HCT116 (cell line): ENCODE results near the gene DIO3. TPM values are rescaled to one million over a fixed set of nuclear protein-coding genes. Genes with fewer than 3 reads are reported as not detected.

Experiments used
- ATAC-seq: fragments of 200-7000 bp; cut with Tn5 transposase; 2 replicates; pipeline ENCODE4 v1.9.1; 2020; ENCODE audit warnings: mild to moderate bottlenecking, moderate library complexity
- BruUV-seq: library from RNA; stranded (reverse); fragments of 400-500 nt; replicated peaks from 2 replicates; lab custom pipeline; 2021; lab: Mats Ljungman, UMichigan
- CTCF ChIA-PET: fragments of 300-600 bp; sonication (Branson Sonifier 250); formaldehyde crosslinking; loops from one replicate; lab custom pipeline; 2021; ENCODE audit warnings: antibody characterized with exemption; lab: Charles Lee
- POLR2A ChIA-PET: fragments of 300-600, 350-600 bp; sonication (Branson Sonifier 250); formaldehyde crosslinking; loops from one replicate; lab custom pipeline; 2021; ENCODE audit warnings: antibody characterized with exemption; lab: Charles Lee
- RAD21 ChIA-PET, 2 experiments: fragments of 300-600 bp; sonication (Branson Sonifier 250); formaldehyde crosslinking; loops; one replicate each; lab custom pipeline; 2023; ENCODE audit warnings: low total read pairs in 2 of 2; ENCODE audit not compliant: uncharacterized antibody in 2 of 2, unreplicated experiment in 2 of 2, low non-redundant PET in 1 of 2; lab: Charles Lee
- DNase-seq: peaks from one replicate; pipeline ENCODE4 v3.0.0-alpha.2; 2010; ENCODE audit warnings: low read depth, low spot score
- H2AFZ ChIP-seq: fragments of 200-600 bp; shearing (Covaris generic), sonication (generic); 2 replicates; pipeline ENCODE4 v1.6.1; 2017; ENCODE audit warnings: low read depth, mixed run types, mixed read lengths, antibody characterized with exemption, low read length; ENCODE audit not compliant: poor library complexity, severe bottlenecking
- H3K27ac ChIP-seq: 2 replicates; pipeline ENCODE4 v1.5.1; 2012; ENCODE audit warnings: low read depth, low read length
- H3K27me3 ChIP-seq: fragments of 200-600 bp; sonication (generic); 2 replicates; pipeline ENCODE4 v1.6.1; 2016; ENCODE audit warnings: mixed run types, low read length, mixed read lengths; ENCODE audit not compliant: insufficient read depth
- H3K36me3 ChIP-seq, 2 experiments: fragments of 200-500 bp in 1 of 2; fragments of 200-600 bp in 1 of 2; sonication (Bioruptor generic) in 1 of 2; sonication (generic) in 1 of 2; 2 replicates each; pipeline versions ENCODE4 v1.5.1 to v1.6.1; 2014 to 2016; ENCODE audit warnings: low read length in 2 of 2, inconsistent platforms in 1 of 2, mixed read lengths in 1 of 2, mixed run types in 1 of 2; ENCODE audit not compliant: insufficient read depth in 2 of 2, control insufficient read depth in 1 of 2
- H3K4me1 ChIP-seq, 2 experiments: fragments of 200-600 bp in 1 of 2; sonication (generic) in 1 of 2; 2 replicates each; pipeline versions ENCODE4 v1.5.1 to v1.6.1; 2012 to 2017; ENCODE audit warnings: low read length in 2 of 2, inconsistent platforms in 1 of 2, mild to moderate bottlenecking in 1 of 2, mixed read lengths in 1 of 2, mixed run types in 1 of 2, moderate library complexity in 1 of 2; ENCODE audit not compliant: insufficient read depth in 2 of 2, control insufficient read depth in 1 of 2
- H3K4me2 ChIP-seq: fragments of 200-600 bp; sonication (generic); 2 replicates; pipeline ENCODE4 v1.6.1; 2017; ENCODE audit warnings: mixed run types, low read length, mixed read lengths
- H3K4me3 ChIP-seq, 2 experiments: fragments of 200-600 bp in 1 of 2; sonication (generic) in 1 of 2; replicated peaks in 1 of 2; 2 replicates each; pipeline ENCODE4 v1.5.1; 2011 to 2016; ENCODE audit warnings: low read length in 2 of 2, control low read depth in 1 of 2, low read depth in 1 of 2, mild to moderate bottlenecking in 1 of 2, mixed read lengths in 1 of 2, mixed run types in 1 of 2
- H3K79me2 ChIP-seq: fragments of 200-600 bp; sonication (generic); 2 replicates; pipeline ENCODE4 v1.6.1; 2017; ENCODE audit warnings: mild to moderate bottlenecking, mixed run types, low read length, moderate library complexity, mixed read lengths; ENCODE audit not compliant: insufficient read depth
- H3K9ac ChIP-seq: fragments of 200-600 bp; sonication (generic); 2 replicates; pipeline ENCODE4 v1.6.1; 2016; ENCODE audit warnings: low read length, mixed read lengths
- H3K9me2 ChIP-seq: fragments of 200-600 bp; sonication (generic), shearing (Covaris generic); 2 replicates; pipeline ENCODE4 v1.6.1; 2017; ENCODE audit warnings: mixed run types, mild to moderate bottlenecking, moderate library complexity; ENCODE audit not compliant: insufficient read depth
- H3K9me3 ChIP-seq, 2 experiments: fragments of 200-500 bp in 1 of 2; fragments of 200-600 bp in 1 of 2; sonication (Bioruptor generic) in 1 of 2; sonication (generic) in 1 of 2; 2 replicates each; pipeline ENCODE4 v1.6.1; 2014 to 2017; ENCODE audit warnings: low read length in 2 of 2, mixed read lengths in 2 of 2, inconsistent platforms in 1 of 2, low read depth in 1 of 2, mild to moderate bottlenecking in 1 of 2, mixed run types in 1 of 2, moderate library complexity in 1 of 2; ENCODE audit not compliant: control insufficient read depth in 1 of 2, insufficient read depth in 1 of 2
- H4K20me1 ChIP-seq: fragments of 200-600 bp; sonication (generic), shearing (Covaris generic); 2 replicates; pipeline ENCODE4 v1.6.1; 2017; ENCODE audit warnings: mixed run types, mild to moderate bottlenecking, moderate library complexity; ENCODE audit not compliant: insufficient read depth
- CBX3 ChIP-seq: IDR thresholded peaks from 2 replicates; pipeline ENCODE4 v1.6.1; 2012; ENCODE audit warnings: low read depth
- CEBPB ChIP-seq: IDR thresholded peaks from 2 replicates; pipeline ENCODE4 v1.6.1; 2012; ENCODE audit warnings: low read depth
- ELF1 ChIP-seq: IDR thresholded peaks from 2 replicates; pipeline ENCODE4 v1.6.1; 2012; ENCODE audit warnings: low read depth, borderline replicate concordance
- FOSL1 ChIP-seq: IDR thresholded peaks from 2 replicates; pipeline ENCODE4 v1.6.1; 2012; ENCODE audit warnings: low read depth
- JUND ChIP-seq: IDR thresholded peaks from 2 replicates; pipeline ENCODE4 v1.6.1; 2012
- POLR2AphosphoS5 ChIP-seq: IDR thresholded peaks from 2 replicates; pipeline ENCODE4 v1.6.1; 2011; ENCODE audit warnings: mild to moderate bottlenecking, low read depth, low read length, moderate library complexity
- SIN3A ChIP-seq: IDR thresholded peaks from 2 replicates; pipeline ENCODE4 v1.6.1; 2012; ENCODE audit warnings: low read depth
- SP1 ChIP-seq: IDR thresholded peaks from 2 replicates; pipeline ENCODE4 v1.6.1; 2012; ENCODE audit warnings: low read depth
- intact Hi-C: fragments of 100-400 bp; cut with micrococcal nuclease; formaldehyde crosslinking; loops from 2 replicates; pipeline ENCODE4 v1.10.0; 2022
- total RNA-seq: library from RNA; stranded (reverse); gene quantifications from one replicate; pipeline ENCODE4 v1.2.1, GENCODE V29; 2021; ENCODE audit not compliant: unreplicated experiment
- TF ChIP-seq, protein P1 (sequence below), 3 experiments: fragments of 200-600 bp in 1 of 3; sonication (generic) in 1 of 3; IDR thresholded peaks in 2 of 3; conservative IDR thresholded peaks in 1 of 3; 2 replicates each; pipeline ENCODE4 v1.5.1; 2012 to 2017; ENCODE audit warnings: low read depth in 2 of 3, low read length in 2 of 3, antibody characterized with exemption in 1 of 3, borderline replicate concordance in 1 of 3, control low read depth in 1 of 3, mild to moderate bottlenecking in 1 of 3, mixed read lengths in 1 of 3, mixed run types in 1 of 3, moderate library complexity in 1 of 3; ENCODE audit not compliant: insufficient read depth in 1 of 3
- TF ChIP-seq, protein P2 (sequence below): IDR thresholded peaks from 2 replicates; pipeline ENCODE4 v1.6.1; 2012; ENCODE audit warnings: low read depth
- TF ChIP-seq, protein P3 (sequence below): IDR thresholded peaks from 2 replicates; pipeline ENCODE4 v1.6.1; 2011; ENCODE audit warnings: mild to moderate bottlenecking, low read length, moderate library complexity; ENCODE audit not compliant: insufficient replicate concordance; ENCODE audit errors: extremely low read depth
- TF ChIP-seq, protein P4 (sequence below): IDR thresholded peaks from 2 replicates; pipeline ENCODE4 v1.6.1; 2012

Gene DIO3
- total RNA-seq, 1 experiment from 2014 or later = 0.34 TPM

DNA sequence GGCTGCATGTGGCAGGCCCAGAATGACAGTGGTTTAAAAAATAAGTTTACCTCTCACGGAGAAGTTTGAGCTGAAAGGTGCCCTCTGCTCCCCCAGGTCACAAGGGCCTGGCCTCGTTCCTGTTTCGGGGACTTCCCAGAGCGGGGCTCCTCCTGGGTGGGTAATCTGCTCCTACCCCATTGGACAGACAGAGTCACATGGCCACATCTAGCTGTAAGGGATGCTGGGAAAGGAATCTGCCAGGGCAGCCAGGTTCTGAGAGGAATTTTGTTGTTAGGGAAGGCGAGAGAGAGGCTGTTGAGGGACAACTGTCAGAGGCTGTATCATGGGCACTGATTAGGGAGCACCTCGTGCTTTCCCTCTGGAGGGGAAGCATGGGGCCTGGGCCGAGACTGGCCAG, 24.0 kb upstream of the DIO3 start:
- no peaks in the 10 kb centered on the region for H4K20me1 ChIP-seq
- no peak overlapping the region for H2AFZ ChIP-seq
- H3K4me2 ChIP-seq = no peak overlapping the region
- no peaks in the 10 kb centered on the region for H3K36me3 ChIP-seq
- ChIA-PET POLR2A (no interaction called here), CTCF (no interaction called here), RAD21 (no interaction called here)
- intact Hi-C loops = no loop called here
- no TSS peak for BruUV-seq
- no peak overlapping the region for H3K9ac ChIP-seq
- ATAC-seq (no peak), DNase-seq (no peak)
- TF ChIP-seq, protein P1, sequence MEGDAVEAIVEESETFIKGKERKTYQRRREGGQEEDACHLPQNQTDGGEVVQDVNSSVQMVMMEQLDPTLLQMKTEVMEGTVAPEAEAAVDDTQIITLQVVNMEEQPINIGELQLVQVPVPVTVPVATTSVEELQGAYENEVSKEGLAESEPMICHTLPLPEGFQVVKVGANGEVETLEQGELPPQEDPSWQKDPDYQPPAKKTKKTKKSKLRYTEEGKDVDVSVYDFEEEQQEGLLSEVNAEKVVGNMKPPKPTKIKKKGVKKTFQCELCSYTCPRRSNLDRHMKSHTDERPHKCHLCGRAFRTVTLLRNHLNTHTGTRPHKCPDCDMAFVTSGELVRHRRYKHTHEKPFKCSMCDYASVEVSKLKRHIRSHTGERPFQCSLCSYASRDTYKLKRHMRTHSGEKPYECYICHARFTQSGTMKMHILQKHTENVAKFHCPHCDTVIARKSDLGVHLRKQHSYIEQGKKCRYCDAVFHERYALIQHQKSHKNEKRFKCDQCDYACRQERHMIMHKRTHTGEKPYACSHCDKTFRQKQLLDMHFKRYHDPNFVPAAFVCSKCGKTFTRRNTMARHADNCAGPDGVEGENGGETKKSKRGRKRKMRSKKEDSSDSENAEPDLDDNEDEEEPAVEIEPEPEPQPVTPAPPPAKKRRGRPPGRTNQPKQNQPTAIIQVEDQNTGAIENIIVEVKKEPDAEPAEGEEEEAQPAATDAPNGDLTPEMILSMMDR (IDR thresholded peaks at IDR 0.05 in 2 of 3, conservative IDR thresholded peaks at IDR 0.05 in 1 of 3; ENCODE audit: borderline replicate concordance in 1 of 3, insufficient read depth in 1 of 3, low read depth in 2 of 3, low read length in 2 of 3) = no peak
- TF ChIP-seq JUND (no peak), POLR2AphosphoS5 (no peak), CBX3 (no peak), CEBPB (no peak), FOSL1 (no peak), ELF1 (no peak), SIN3A (no peak), SP1 (no peak)
- TF ChIP-seq, protein P2, sequence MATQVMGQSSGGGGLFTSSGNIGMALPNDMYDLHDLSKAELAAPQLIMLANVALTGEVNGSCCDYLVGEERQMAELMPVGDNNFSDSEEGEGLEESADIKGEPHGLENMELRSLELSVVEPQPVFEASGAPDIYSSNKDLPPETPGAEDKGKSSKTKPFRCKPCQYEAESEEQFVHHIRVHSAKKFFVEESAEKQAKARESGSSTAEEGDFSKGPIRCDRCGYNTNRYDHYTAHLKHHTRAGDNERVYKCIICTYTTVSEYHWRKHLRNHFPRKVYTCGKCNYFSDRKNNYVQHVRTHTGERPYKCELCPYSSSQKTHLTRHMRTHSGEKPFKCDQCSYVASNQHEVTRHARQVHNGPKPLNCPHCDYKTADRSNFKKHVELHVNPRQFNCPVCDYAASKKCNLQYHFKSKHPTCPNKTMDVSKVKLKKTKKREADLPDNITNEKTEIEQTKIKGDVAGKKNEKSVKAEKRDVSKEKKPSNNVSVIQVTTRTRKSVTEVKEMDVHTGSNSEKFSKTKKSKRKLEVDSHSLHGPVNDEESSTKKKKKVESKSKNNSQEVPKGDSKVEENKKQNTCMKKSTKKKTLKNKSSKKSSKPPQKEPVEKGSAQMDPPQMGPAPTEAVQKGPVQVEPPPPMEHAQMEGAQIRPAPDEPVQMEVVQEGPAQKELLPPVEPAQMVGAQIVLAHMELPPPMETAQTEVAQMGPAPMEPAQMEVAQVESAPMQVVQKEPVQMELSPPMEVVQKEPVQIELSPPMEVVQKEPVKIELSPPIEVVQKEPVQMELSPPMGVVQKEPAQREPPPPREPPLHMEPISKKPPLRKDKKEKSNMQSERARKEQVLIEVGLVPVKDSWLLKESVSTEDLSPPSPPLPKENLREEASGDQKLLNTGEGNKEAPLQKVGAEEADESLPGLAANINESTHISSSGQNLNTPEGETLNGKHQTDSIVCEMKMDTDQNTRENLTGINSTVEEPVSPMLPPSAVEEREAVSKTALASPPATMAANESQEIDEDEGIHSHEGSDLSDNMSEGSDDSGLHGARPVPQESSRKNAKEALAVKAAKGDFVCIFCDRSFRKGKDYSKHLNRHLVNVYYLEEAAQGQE = no peak
- TF ChIP-seq, protein P3, sequence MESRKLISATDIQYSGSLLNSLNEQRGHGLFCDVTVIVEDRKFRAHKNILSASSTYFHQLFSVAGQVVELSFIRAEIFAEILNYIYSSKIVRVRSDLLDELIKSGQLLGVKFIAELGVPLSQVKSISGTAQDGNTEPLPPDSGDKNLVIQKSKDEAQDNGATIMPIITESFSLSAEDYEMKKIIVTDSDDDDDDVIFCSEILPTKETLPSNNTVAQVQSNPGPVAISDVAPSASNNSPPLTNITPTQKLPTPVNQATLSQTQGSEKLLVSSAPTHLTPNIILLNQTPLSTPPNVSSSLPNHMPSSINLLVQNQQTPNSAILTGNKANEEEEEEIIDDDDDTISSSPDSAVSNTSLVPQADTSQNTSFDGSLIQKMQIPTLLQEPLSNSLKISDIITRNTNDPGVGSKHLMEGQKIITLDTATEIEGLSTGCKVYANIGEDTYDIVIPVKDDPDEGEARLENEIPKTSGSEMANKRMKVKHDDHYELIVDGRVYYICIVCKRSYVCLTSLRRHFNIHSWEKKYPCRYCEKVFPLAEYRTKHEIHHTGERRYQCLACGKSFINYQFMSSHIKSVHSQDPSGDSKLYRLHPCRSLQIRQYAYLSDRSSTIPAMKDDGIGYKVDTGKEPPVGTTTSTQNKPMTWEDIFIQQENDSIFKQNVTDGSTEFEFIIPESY = no peak
- TF ChIP-seq, protein P4, sequence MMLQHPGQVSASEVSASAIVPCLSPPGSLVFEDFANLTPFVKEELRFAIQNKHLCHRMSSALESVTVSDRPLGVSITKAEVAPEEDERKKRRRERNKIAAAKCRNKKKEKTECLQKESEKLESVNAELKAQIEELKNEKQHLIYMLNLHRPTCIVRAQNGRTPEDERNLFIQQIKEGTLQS = no peak
- H3K79me2 ChIP-seq = no peaks in the 10 kb centered on the region
- no peaks in the 10 kb centered on the region for H3K9me2 ChIP-seq
- H3K4me3 ChIP-seq = no peak overlapping the region
- no peaks in the 10 kb centered on the region for H3K4me1 ChIP-seq
- no peaks in the 10 kb centered on the region for H3K9me3 ChIP-seq
- no peaks in the 10 kb centered on the region for H3K27me3 ChIP-seq
- no peak overlapping the region for H3K27ac ChIP-seq
